Progenitor cell of endocrine pancreas (in vitro differentiated cells): Measurements from ENCODE around the gene ASB6. TPM values are rescaled to one million over a fixed set of nuclear protein-coding genes. Genes with fewer than 3 reads are reported as not detected.
"Not testable (repeated sequence)": the region's sequence is repeated elsewhere in the genome, so short reads cannot be mapped to it uniquely, and the experiment has no call there.

Experiments used
- DNase-seq: peaks from one replicate; pipeline ENCODE4 v3.0.0; 2021; ENCODE audit warnings: low spot score; ENCODE audit not compliant: unreplicated experiment
- H3K27ac Mint-ChIP-seq: 2 replicates; pipeline ENCODE4 v1.8.0; 2021; ENCODE audit warnings: mild to moderate bottlenecking, moderate library complexity, mixed read lengths
- H3K27me3 Mint-ChIP-seq: 2 replicates; pipeline ENCODE4 v1.8.0; 2021; ENCODE audit warnings: mixed read lengths
- H3K36me3 Mint-ChIP-seq: 2 replicates; pipeline ENCODE4 v1.8.0; 2022; ENCODE audit warnings: mixed read lengths; ENCODE audit not compliant: insufficient read depth
- H3K4me1 Mint-ChIP-seq: 2 replicates; pipeline ENCODE4 v1.8.0; 2021; ENCODE audit warnings: low read depth, mixed read lengths
- H3K4me3 Mint-ChIP-seq: 2 replicates; pipeline ENCODE4 v1.8.0; 2021; ENCODE audit warnings: low read depth, mild to moderate bottlenecking, moderate library complexity, mixed read lengths
- H3K9me3 Mint-ChIP-seq: 2 replicates; pipeline ENCODE4 v1.8.0; 2021; ENCODE audit warnings: low read depth, mixed read lengths
- CTCF ChIP-seq: fragments of 200-600 bp; sonication (generic); IDR thresholded peaks from one replicate; pipeline ENCODE4 v1.5.0; 2021; ENCODE audit warnings: antibody characterized with exemption, mild to moderate bottlenecking; ENCODE audit not compliant: unreplicated experiment
- total RNA-seq: library from RNA; stranded (reverse); gene quantifications from 2 replicates; pipeline ENCODE4 v1.2.1, GENCODE V29; 2021

The ASB6 gene
- total RNA-seq, 1 donor from 2014 or later = 19.7 TPM

GRCh38 chr9:129665389-129665775 is 23.4 kb upstream of the ASB6 start, which contains the start of gene PRRX2:
Gene PRRX2, plus strand, starts transcription at chr9:129665647. Its CDS starts 221 bp downstream, at chr9:129665868.
- Mint-ChIP-seq H3K9me3 (no peaks in the 10 kb centered on the region), H3K27me3 (peaks cover 35% of the 10 kb centered on the region), H3K27ac (no peak within 1 kb of the TSS), H3K4me1 (no peaks in the 10 kb centered on the region), H3K36me3 (no peaks in the 10 kb centered on the region), H3K4me3 (peak within 1 kb of the TSS; percentile 29)
- DNase-seq = no peak
- no peak for TF ChIP-seq CTCF

- Mint-ChIP-seq H3K9me3 (no peaks in the 10 kb centered on the region), H3K27me3 (peaks cover 35% of the 10 kb centered on the region), H3K4me3 (peak overlapping the region; percentile 14), H3K4me1 (no peaks in the 10 kb centered on the region), H3K36me3 (no peaks in the 10 kb centered on the region), H3K27ac (no peak overlapping the region)
- no peak for TF ChIP-seq CTCF
- DNase-seq = no peak
Observed at GRCh38 chr9:129664746-129665388, 22.9 kb upstream of the ASB6 start.

GRCh38 chr9:129662239-129662638 is 20.3 kb upstream of the ASB6 start:
- not testable (repeated sequence) for DNase-seq, H3K27ac Mint-ChIP-seq, H3K36me3 Mint-ChIP-seq, H3K4me1 Mint-ChIP-seq, H3K9me3 Mint-ChIP-seq, H3K4me3 Mint-ChIP-seq
- peaks cover 29% of the 10 kb centered on the region for H3K27me3 Mint-ChIP-seq

- Mint-ChIP-seq H3K36me3 (no peaks in the 10 kb centered on the region), H3K27ac (no peak overlapping the region), H3K4me3 (no peak overlapping the region), H3K27me3 (peaks cover 28% of the 10 kb centered on the region), H3K9me3 (no peaks in the 10 kb centered on the region), H3K4me1 (no peaks in the 10 kb centered on the region)
- DNase-seq = no peak
- TF ChIP-seq CTCF = no peak
Observed at GRCh38 chr9:129661029-129661428, 19.1 kb upstream of the ASB6 start.

- no peak overlapping the region for H3K27ac Mint-ChIP-seq
- peaks cover 9% of the 10 kb centered on the region for H3K4me1 Mint-ChIP-seq
- no peak for TF ChIP-seq CTCF
- H3K36me3 Mint-ChIP-seq = no peaks in the 10 kb centered on the region
- no peaks in the 10 kb centered on the region for H3K9me3 Mint-ChIP-seq
- DNase-seq = no peak
- H3K4me3 Mint-ChIP-seq = no peak overlapping the region
- H3K27me3 Mint-ChIP-seq = peaks cover 24% of the 10 kb centered on the region
Observed at GRCh38 chr9:129656795-129657390, 14.9 kb upstream of the ASB6 start.

- Mint-ChIP-seq H3K36me3 (no peaks in the 10 kb centered on the region), H3K27ac (no peak overlapping the region), H3K9me3 (no peaks in the 10 kb centered on the region), H3K27me3 (peaks cover 17% of the 10 kb centered on the region), H3K4me3 (no peak overlapping the region), H3K4me1 (peaks cover 9% of the 10 kb centered on the region)
- DNase-seq = no peak
- TF ChIP-seq CTCF = no peak
Observed at GRCh38 chr9:129655696-129656095, 13.7 kb upstream of the ASB6 start.
